Central memory CD8-positive, alpha-beta T cell (primary cell): Measurements from ENCODE around the gene UGP2.

Experiments
- ATAC-seq: fragments of 150-1000 bp; cut with Tn5 transposase; replicated peaks from 2 replicates; pipeline ENCODE4 v1.10.0; 2022; ENCODE audit warnings: mild to moderate bottlenecking, moderate FRiP score, moderate number of reproducible peaks; ENCODE audit not compliant: poor library complexity, severe bottlenecking; ENCODE audit errors: extremely low read depth
- DNase-seq, 2 donors: peaks; one replicate each; pipeline ENCODE4 v3.0.0; 2021; ENCODE audit warnings: low spot score in 2 of 2
- H3K27ac Mint-ChIP-seq: one replicate; pipeline ENCODE4 v1.8.0; 2022; ENCODE audit warnings: low read depth, mild to moderate bottlenecking, moderate library complexity, mixed read lengths
- H3K27me3 Mint-ChIP-seq: one replicate; pipeline ENCODE4 v1.8.0; 2022; ENCODE audit warnings: mixed read lengths
- H3K36me3 Mint-ChIP-seq: one replicate; pipeline ENCODE4 v1.8.0; 2022; ENCODE audit warnings: mild to moderate bottlenecking, moderate library complexity, mixed read lengths; ENCODE audit not compliant: insufficient read depth
- H3K4me1 Mint-ChIP-seq: one replicate; pipeline ENCODE4 v1.8.0; 2022; ENCODE audit warnings: mixed read lengths
- H3K4me3 Mint-ChIP-seq: one replicate; pipeline ENCODE4 v1.8.0; 2022; ENCODE audit warnings: mild to moderate bottlenecking, moderate library complexity, mixed read lengths
- H3K9me3 Mint-ChIP-seq: one replicate; pipeline ENCODE4 v1.8.0; 2022; ENCODE audit warnings: mixed read lengths

Gene UGP2

DNA sequence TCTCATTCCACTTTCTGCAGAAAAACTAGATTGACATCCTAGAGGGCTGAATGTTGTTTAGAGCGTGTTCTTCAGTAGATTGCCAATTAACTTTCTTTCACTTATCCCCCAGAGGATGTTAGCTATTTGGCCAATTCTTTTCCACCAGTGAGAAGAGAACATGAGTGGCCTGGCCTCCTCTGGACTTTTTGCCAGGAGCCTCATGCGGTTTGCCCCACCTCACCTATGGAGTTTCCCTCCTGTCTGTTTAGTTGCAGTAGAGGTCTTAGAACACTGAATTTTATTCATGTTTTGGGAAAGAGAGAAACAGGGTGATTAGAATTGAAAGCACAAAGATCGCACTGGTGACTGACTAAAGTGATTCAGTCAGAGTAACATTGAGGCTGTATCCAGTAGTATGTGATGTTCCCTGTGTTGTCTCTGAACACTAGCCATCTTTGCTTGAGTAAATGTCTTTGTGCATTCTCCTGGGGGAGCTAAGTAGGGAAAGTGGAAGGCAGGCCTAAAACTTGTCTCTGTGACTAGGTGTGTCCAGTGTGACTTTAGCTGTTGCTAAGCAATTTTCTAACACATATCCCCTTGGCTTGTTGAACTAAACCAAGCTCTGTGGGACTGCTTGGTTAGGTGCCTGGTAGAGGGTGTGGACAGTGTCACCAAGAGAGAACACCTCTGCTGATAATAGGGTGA is 34.0 kb downstream of the UGP2 start:
- Mint-ChIP-seq H3K27me3 (no peaks in the 10 kb centered on the region), H3K36me3 (peaks cover 14% of the 10 kb centered on the region), H3K4me3 (no peak overlapping the region), H3K4me1 (peaks cover 43% of the 10 kb centered on the region), H3K27ac (peak overlapping the region; percentile 24), H3K9me3 (no peaks in the 10 kb centered on the region)
- no peak for ATAC-seq
- DNase-seq = no peak

DNA sequence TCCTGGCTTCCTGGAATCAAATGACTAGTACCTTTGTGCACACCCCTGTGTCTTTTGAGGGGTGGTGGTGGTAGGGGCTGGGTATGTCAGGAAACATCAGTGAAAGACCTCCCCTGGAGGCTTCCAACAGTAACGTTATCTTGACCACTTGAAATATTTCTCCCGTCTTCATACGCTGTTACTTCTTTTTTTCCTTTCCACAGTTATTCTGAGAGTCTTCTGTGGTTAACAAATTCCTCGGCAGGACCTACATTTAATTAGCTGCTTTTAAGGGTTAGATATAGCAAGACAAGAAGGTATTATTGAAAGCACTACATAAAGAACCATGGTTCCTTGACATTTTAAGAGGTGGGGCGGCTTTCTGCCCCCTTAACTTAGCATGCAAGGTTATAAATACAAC is 34.6 kb downstream of the UGP2 start:
- Mint-ChIP-seq H3K36me3 (peaks cover 14% of the 10 kb centered on the region), H3K4me3 (no peak overlapping the region), H3K9me3 (no peaks in the 10 kb centered on the region), H3K27me3 (no peaks in the 10 kb centered on the region), H3K4me1 (peaks cover 49% of the 10 kb centered on the region), H3K27ac (peak overlapping the region; percentile 24)
- DNase-seq = no peak
- ATAC-seq = no peak

DNA sequence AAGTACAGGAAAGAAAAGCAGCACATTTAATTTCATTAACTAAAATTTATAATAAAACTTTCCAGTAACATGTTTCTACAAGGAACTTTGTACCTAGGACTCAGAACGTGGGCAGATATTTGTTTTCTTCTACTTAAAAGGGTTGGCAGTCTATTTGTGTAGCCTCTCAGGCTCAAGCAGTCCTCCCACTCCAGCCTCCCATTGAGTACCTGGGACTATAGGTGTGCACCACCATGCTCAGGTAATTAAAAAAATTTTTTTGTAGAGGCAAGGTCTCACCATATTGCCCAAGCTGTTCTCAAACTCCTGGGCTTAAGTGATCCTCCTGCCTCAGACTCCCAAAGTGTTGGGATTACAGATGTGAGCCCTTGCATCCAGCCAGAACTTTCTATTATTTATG is 36.8 kb downstream of the UGP2 start:
- H3K36me3 Mint-ChIP-seq = peaks cover 21% of the 10 kb centered on the region
- ATAC-seq = no peak

GRCh38 chr2:63879876-63880433 is 38.3 kb downstream of the UGP2 start:
- peak overlapping the region; percentile 24 for H3K27ac Mint-ChIP-seq
- H3K9me3 Mint-ChIP-seq = no peaks in the 10 kb centered on the region
- no peak overlapping the region for H3K4me3 Mint-ChIP-seq
- peaks cover 39% of the 10 kb centered on the region for H3K4me1 Mint-ChIP-seq
- ATAC-seq = no peak
- H3K36me3 Mint-ChIP-seq = peaks cover 32% of the 10 kb centered on the region
- no peak for DNase-seq
- no peaks in the 10 kb centered on the region for H3K27me3 Mint-ChIP-seq

More for the DNA sequence above, 36.8 kb downstream of the UGP2 start:
- H3K9me3 Mint-ChIP-seq = no peaks in the 10 kb centered on the region
- no peaks in the 10 kb centered on the region for H3K27me3 Mint-ChIP-seq
- no peak overlapping the region for H3K27ac Mint-ChIP-seq
- peaks cover 51% of the 10 kb centered on the region for H3K4me1 Mint-ChIP-seq
- no peak overlapping the region for H3K4me3 Mint-ChIP-seq
- DNase-seq = no peak

DNA sequence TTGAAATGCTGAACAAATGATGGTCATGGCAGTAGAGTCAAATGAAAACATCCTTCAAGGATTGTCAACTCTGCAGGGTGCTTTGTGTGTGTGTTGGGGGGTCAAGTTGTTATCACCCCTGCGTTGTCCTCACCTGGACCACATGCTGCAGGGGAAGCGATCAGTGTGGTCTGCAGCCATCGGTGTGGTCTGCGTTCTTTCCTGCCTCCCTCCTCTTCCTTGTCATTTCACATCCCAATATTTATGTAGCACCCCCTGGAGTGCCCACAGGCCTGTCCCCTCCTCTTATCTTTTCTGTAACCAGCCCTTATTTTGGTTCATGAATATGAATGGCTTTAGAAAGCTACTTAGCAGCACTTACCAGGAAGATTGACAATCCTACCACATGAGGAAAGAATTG is 38.9 kb downstream of the UGP2 start:
- Mint-ChIP-seq H3K9me3 (no peaks in the 10 kb centered on the region), H3K27me3 (no peaks in the 10 kb centered on the region), H3K4me1 (peaks cover 34% of the 10 kb centered on the region), H3K4me3 (no peak overlapping the region), H3K36me3 (peaks cover 37% of the 10 kb centered on the region), H3K27ac (peak overlapping the region; percentile 24)
- DNase-seq (no peak), ATAC-seq (no peak)

GRCh38 chr2:63881205-63881604 is 39.5 kb downstream of the UGP2 start:
- Mint-ChIP-seq H3K4me1 (peaks cover 28% of the 10 kb centered on the region), H3K27ac (peak overlapping the region; percentile 24), H3K27me3 (no peaks in the 10 kb centered on the region), H3K36me3 (peaks cover 38% of the 10 kb centered on the region), H3K4me3 (no peak overlapping the region), H3K9me3 (no peaks in the 10 kb centered on the region)
- DNase-seq = no peak
- ATAC-seq = no peak

- no peaks in the 10 kb centered on the region for H3K9me3 Mint-ChIP-seq
- no peaks in the 10 kb centered on the region for H3K27me3 Mint-ChIP-seq
- DNase-seq (no peak), ATAC-seq (no peak)
- H3K36me3 Mint-ChIP-seq = peaks cover 42% of the 10 kb centered on the region
- H3K4me3 Mint-ChIP-seq = no peak overlapping the region
- H3K27ac Mint-ChIP-seq = no peak overlapping the region
- H3K4me1 Mint-ChIP-seq = peaks cover 20% of the 10 kb centered on the region
Observed at GRCh38 chr2:63882395-63883105, 40.9 kb downstream of the UGP2 start.

DNA sequence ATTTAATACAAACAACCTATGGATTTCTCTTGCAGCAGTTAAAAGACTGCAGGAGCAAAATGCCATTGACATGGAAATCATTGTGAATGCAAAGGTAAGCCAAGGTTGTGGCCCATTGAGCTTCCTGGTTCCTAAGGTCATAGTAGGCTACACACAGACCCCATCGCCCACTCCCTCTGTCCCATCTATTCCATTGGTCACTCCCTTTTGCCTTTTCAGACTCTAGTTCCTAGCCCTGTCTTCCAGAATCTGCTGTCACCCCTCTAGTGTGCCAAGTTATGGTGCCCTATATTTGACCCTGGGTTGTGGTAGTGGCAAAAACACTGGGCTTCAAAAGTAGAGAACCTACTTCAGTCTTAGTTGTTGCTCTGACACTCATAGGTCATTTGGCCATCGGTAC is 44.7 kb downstream of the UGP2 start:
- H3K27me3 Mint-ChIP-seq = no peaks in the 10 kb centered on the region
- H3K4me1 Mint-ChIP-seq = peaks cover 10% of the 10 kb centered on the region
- ATAC-seq (no peak), DNase-seq (no peak)
- H3K4me3 Mint-ChIP-seq = no peak overlapping the region
- no peaks in the 10 kb centered on the region for H3K9me3 Mint-ChIP-seq
- no peak overlapping the region for H3K27ac Mint-ChIP-seq
- H3K36me3 Mint-ChIP-seq = peaks cover 66% of the 10 kb centered on the region

DNA sequence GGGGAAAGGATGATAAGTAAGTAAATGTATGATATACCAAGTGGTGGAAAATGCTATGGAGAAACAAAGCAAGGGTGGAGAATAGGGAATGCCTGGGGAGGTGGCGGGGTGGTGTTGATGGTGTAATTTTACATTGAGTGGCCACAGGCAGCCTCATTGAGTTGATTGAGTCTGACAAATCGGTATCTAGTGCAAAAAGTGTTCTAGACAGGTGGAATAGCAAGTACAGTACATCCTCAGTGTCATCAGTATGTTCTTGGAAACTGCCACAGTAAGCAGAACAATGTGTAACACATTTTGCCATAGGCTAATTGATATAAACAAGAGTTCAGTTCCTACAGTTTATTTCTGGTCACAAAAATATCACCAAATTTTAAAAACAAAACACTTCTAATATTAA is 46.4 kb downstream of the UGP2 start:
- Mint-ChIP-seq H3K36me3 (peaks cover 64% of the 10 kb centered on the region), H3K4me1 (peaks cover 1% of the 10 kb centered on the region), H3K27ac (peak overlapping the region; percentile 42), H3K4me3 (no peak overlapping the region), H3K27me3 (no peaks in the 10 kb centered on the region), H3K9me3 (no peaks in the 10 kb centered on the region)
- DNase-seq (no peak), ATAC-seq (no peak)

DNA sequence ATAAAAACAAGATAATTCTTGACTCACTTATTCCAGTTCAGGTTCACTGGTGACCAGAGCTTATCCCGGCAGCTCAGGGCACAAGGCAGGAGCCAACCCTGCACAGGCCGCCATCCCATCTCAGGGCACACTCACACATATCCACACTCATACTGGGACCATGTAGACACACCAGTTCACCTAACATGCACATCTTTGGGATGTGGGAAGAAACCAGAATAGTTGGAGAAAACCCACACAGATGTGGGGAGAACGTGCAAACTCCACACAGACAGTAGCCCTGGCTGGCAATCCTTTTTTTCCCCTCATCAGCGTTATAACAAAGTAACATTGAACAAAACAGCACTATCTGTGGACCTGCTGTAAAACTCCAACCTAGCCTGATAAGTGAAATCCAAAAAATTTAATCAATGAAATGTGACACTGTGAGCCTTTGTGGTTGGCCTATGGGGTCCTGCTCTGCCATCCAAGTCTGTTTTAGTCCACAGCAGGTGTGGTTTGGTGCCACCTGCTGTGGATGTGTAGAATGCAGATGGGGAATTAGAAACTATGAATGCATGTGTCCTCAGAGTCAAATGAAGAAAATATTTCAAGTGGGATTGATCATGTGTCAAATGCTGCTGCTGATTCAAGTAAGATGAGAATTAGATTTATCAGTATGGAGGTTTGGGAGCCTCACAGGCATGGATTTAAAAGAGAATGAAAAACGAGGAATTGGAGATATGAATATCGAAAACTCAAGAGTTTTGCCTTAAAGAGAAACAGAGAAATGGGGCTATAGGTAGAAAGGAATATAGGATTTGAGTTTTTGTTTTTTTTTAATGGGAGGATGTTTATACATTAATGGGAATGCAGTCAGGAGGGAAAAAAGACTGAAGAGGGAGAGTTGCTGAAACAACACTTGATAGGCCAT is 47.0 kb downstream of the UGP2 start:
- Mint-ChIP-seq H3K27me3 (no peaks in the 10 kb centered on the region), H3K4me1 (no peaks in the 10 kb centered on the region)

GRCh38 chr2:63890678-63891077 is 49.0 kb downstream of the UGP2 start:
- H3K27ac Mint-ChIP-seq = no peak overlapping the region
- H3K9me3 Mint-ChIP-seq = no peaks in the 10 kb centered on the region
- no peaks in the 10 kb centered on the region for H3K4me1 Mint-ChIP-seq
- H3K4me3 Mint-ChIP-seq = no peak overlapping the region
- ATAC-seq = no peak
- no peak for DNase-seq
- H3K36me3 Mint-ChIP-seq = peaks cover 53% of the 10 kb centered on the region
- no peaks in the 10 kb centered on the region for H3K27me3 Mint-ChIP-seq

More for the DNA sequence above, 47.0 kb downstream of the UGP2 start:
- Mint-ChIP-seq H3K9me3 (no peaks in the 10 kb centered on the region), H3K4me3 (no peak overlapping the region), H3K27ac (peak overlapping the region; percentile 47), H3K36me3 (peaks cover 65% of the 10 kb centered on the region)
- no peak for ATAC-seq
- no peak for DNase-seq

DNA sequence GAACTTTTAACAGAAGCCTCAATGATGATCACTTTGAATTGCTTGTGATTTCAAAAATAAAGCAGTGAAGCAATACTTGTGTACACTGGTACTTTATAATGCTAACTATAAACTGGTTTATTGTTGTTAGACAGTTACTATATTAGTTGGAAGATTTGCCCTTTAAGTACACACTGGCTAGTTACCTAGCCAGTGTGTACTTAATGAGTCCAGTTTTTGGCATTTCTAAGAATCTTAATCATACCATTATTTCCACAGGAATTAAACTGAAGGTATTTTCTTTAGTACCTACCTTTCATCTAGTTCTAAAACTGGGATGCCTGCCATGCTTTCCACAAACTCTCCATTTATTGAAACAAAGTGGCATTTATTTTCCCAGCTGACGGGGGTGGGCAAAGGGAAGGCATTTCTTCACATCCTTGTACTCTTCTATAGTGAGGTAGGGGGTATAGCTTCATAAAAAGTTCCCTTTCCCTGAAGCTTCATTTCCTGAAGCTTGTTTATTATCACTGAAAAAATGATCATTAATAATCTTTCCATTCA is 49.9 kb downstream of the UGP2 start:
- ATAC-seq (no peak), DNase-seq (no peak)
- Mint-ChIP-seq H3K9me3 (no peaks in the 10 kb centered on the region), H3K4me3 (no peak overlapping the region), H3K27ac (peak overlapping the region; percentile 6), H3K27me3 (no peaks in the 10 kb centered on the region), H3K4me1 (no peaks in the 10 kb centered on the region), H3K36me3 (peaks cover 50% of the 10 kb centered on the region)
